Measurements from ENCODE around the gene SPG21. TPM values are rescaled to one million over a fixed set of nuclear protein-coding genes. Genes with fewer than 3 reads are reported as not detected.

SPG21 gene
- total and polyA plus RNA-seq, 2 of the 13 experiments (the other 11 are each of a cell fraction or from before 2014, with no cell fraction given): 36.7 to 42.4 TPM

DNA sequence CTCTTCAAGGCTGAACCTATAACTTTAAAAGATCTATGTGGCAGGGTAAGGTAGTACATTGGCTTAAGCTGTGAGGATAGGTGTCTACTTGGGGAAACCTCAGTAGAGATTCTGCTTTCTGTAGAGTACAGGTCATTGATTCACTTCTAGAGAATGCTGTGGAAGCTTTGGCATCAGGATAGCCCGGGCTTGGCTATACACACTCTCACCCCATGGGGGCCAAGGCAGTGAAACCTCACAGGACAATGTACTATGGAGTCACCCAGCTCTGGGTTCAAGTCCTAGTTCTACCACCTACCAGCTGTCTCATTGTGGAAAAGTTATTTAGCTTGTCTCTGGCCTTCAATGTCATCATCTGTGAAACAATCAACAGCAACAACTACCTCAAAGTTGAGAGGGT lies 30.7 kb upstream of the SPG21 start:
- H3K79me2 ChIP-seq (ENCODE audit: insufficient read depth, low read length): no peaks in the 10 kb centered on the region
- WGBS (ENCODE audit: low lambda C conversion rate): 85% methylated on average over 1 of the region's 1 CpG
- no peaks in the 10 kb centered on the region for H4K20me1 ChIP-seq (ENCODE audit: insufficient read depth, low read length)
- in situ Hi-C loops (cut with HindIII; ENCODE audit: extremely low pct_ligation_motif_present, low pct_unique_long_range_greater_than_20kb): no loop called here
- DNase-seq (ENCODE audit: low spot score) (no peak), FAIRE-seq (no peak), ATAC-seq (peak; percentile 67)
- ChIA-PET CTCF (ENCODE audit: low intra/inter-chr PET ratio, low total read pairs) (no interaction called here), POLR2A (no interaction called here)
- TF ChIP-seq, protein P1, sequence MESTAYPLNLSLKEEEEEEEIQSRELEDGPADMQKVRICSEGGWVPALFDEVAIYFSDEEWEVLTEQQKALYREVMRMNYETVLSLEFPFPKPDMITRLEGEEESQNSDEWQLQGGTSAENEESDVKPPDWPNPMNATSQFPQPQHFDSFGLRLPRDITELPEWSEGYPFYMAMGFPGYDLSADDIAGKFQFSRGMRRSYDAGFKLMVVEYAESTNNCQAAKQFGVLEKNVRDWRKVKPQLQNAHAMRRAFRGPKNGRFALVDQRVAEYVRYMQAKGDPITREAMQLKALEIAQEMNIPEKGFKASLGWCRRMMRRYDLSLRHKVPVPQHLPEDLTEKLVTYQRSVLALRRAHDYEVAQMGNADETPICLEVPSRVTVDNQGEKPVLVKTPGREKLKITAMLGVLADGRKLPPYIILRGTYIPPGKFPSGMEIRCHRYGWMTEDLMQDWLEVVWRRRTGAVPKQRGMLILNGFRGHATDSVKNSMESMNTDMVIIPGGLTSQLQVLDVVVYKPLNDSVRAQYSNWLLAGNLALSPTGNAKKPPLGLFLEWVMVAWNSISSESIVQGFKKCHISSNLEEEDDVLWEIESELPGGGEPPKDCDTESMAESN (CRISPR knock-in tag; conservative IDR thresholded peaks at IDR 0.05): no peak
- TF ChIP-seq ZNF20 (CRISPR knock-in tag; IDR thresholded peaks at IDR 0.05) (no peak), MAFF (IDR thresholded peaks at IDR 0.05; ENCODE audit: low read depth, low read length) (no peak), CEBPB (IDR thresholded peaks at IDR 0.05; ENCODE audit: borderline replicate concordance, low read depth, low read length) (no peak), ZNF790 (CRISPR knock-in tag; IDR thresholded peaks at IDR 0.05; ENCODE audit: borderline replicate concordance) (no peak), ZBTB38 (CRISPR knock-in tag; IDR thresholded peaks at IDR 0.05) (no peak), ZNF30 (CRISPR knock-in tag; IDR thresholded peaks at IDR 0.05) (no peak), HNF4A (CRISPR knock-in tag; IDR thresholded peaks at IDR 0.05) (no peak), ZBTB8A (CRISPR knock-in tag; IDR thresholded peaks at IDR 0.05; ENCODE audit: borderline replicate concordance, low read depth) (no peak), DNMT3B (CRISPR knock-in tag; conservative IDR thresholded peaks at IDR 0.05) (no peak)
- H3K9ac ChIP-seq (ENCODE audit: insufficient read depth, low read depth, low read length): no peak overlapping the region
- no peak overlapping the region for H3K27ac ChIP-seq (ENCODE audit: extremely low read length, insufficient read depth, low read length)
- H3K4me2 ChIP-seq (ENCODE audit: low read depth, low read length): no peak overlapping the region
- no peak overlapping the region for H3K4me3 ChIP-seq (replicated peaks in 1 of 3; ENCODE audit: insufficient read depth in 1 of 3, low read depth in 2 of 3, low read length in 3 of 3)
- H3K27me3 ChIP-seq (ENCODE audit: control insufficient read depth in 1 of 2, insufficient read depth in 2 of 2, low read length in 2 of 2): no peaks in the 10 kb centered on the region
- no peaks in the 10 kb centered on the region for H3K4me1 ChIP-seq (ENCODE audit: insufficient read depth, low read length)
- intact Hi-C loops (cut with micrococcal nuclease; ENCODE audit: unreplicated experiment): no loop called here
- peaks cover 7 to 25% of the 10 kb centered on the region in 2 experiments; a peak in 4 of 5 replicates for H3K36me3 ChIP-seq (replicated peaks in 1 of 2; ENCODE audit: control insufficient read depth in 1 of 2, insufficient read depth in 2 of 2, low read length in 2 of 2)
- H2AFZ ChIP-seq (ENCODE audit: low read length): no peak overlapping the region
- H3K9me3 ChIP-seq (ENCODE audit: low read length): no peaks in the 10 kb centered on the region
- TSS peak; percentile 8 for BruUV-seq (replicated peaks)
